NB4 (cell line): Measurements from ENCODE around the gene KLF3.

Experiments
- DNase-seq: peaks from one replicate; pipeline ENCODE4 v3.0.0; 2010; ENCODE audit warnings: low read depth
- H3K4me3 ChIP-seq: one replicate; pipeline ENCODE4 v1.5.1; 2011; ENCODE audit warnings: mild to moderate bottlenecking, low read depth, low read length, moderate library complexity
- MAX ChIP-seq: IDR thresholded peaks from 2 replicates; pipeline ENCODE4 v1.6.1; 2011; ENCODE audit warnings: low read depth, low read length
- MYC ChIP-seq: IDR thresholded peaks from 2 replicates; pipeline ENCODE4 v1.6.1; 2011; ENCODE audit warnings: low read depth, low read length
- POLR2A ChIP-seq: IDR thresholded peaks from 2 replicates; pipeline ENCODE4 v1.6.1; 2011; ENCODE audit warnings: mild to moderate bottlenecking; ENCODE audit not compliant: insufficient read length; ENCODE audit errors: extremely low read depth
- TF ChIP-seq, protein P1 (sequence below): IDR thresholded peaks from one replicate; pipeline ENCODE4 v1.5.1; 2012; ENCODE audit warnings: low read depth, low read length

Gene KLF3

DNA sequence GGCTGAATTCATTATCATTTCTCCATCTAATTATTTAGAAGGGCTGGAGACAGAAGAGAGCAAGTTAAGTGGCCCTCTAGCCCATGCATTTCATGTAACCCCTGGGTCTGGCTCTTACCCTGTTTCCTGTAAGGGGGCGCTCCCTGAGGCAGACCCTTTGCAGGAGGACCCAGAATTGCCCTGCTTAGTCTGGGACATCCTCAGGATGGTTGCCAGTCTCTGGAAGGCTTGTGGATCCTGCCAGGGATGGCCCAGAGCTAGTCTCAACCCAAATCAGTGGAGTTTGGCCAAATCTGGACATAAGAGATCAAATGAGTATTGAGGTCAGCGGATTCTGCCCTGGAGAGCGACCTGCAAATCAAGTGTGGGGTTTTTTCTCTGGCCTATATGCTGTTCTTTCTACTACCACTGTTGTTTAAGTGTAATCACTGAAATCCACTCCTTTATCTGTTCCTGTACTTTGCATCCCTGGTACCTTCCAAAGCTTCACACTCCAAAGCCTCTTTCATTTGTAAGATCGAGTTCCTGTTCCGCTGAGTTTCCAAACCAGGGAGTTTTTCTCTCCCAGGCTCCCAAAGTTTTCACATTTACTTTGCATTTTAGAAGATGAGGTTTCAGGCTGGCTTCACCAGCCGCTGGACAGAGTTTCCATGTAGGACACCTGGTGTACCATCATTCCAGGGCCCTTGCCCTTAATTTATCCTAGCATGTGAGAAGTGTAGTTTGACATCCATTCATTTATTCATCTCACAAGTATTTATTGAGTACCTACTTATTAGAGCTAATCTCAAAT is 6.3 kb downstream of the KLF3 start:
- TF ChIP-seq, protein P1, sequence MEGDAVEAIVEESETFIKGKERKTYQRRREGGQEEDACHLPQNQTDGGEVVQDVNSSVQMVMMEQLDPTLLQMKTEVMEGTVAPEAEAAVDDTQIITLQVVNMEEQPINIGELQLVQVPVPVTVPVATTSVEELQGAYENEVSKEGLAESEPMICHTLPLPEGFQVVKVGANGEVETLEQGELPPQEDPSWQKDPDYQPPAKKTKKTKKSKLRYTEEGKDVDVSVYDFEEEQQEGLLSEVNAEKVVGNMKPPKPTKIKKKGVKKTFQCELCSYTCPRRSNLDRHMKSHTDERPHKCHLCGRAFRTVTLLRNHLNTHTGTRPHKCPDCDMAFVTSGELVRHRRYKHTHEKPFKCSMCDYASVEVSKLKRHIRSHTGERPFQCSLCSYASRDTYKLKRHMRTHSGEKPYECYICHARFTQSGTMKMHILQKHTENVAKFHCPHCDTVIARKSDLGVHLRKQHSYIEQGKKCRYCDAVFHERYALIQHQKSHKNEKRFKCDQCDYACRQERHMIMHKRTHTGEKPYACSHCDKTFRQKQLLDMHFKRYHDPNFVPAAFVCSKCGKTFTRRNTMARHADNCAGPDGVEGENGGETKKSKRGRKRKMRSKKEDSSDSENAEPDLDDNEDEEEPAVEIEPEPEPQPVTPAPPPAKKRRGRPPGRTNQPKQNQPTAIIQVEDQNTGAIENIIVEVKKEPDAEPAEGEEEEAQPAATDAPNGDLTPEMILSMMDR = peak; percentile 5
- TF ChIP-seq POLR2A (no peak), MAX (no peak)
- H3K4me3 ChIP-seq = no peak overlapping the region
- DNase-seq = no peak

DNA sequence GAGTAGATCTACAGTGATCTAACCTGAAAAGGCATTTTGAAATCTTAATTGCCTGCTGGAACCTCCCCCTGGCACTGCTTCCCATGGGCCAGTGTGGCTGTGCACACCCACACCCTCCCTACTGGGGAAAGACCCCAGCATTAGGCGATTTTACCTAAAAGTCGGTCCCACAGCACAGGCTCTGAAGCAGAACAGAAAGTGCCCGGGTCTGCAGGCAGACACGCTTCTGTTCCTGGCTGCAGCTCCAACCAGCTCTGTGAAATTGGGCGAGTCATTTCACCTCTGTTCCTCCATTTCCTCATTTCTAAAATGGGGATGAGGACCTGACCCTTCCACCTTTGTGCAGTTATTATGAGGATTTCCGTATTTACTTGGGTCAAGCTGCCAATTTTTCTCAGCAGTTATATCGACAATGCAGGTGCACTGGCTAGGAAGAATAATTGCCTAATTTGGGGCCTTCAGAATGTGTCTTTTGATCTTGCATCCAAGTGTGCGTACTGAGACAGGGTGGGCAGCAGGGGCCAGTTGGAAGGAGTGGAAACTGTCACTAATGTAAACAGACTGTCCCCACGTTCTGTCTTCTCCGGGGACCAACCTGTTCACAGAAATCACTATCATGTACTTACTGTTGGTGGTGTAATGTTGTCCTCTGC is 7.1 kb downstream of the KLF3 start:
- peak; percentile 52 for DNase-seq
- no peak for TF ChIP-seq MAX
- TF ChIP-seq, protein P1 = no peak
- TF ChIP-seq POLR2A = no peak
- no peak for TF ChIP-seq MYC
- H3K4me3 ChIP-seq = no peak overlapping the region

GRCh38 chr4:38671592-38671940 is 7.6 kb downstream of the KLF3 start:
- TF ChIP-seq MYC = no peak
- TF ChIP-seq, protein P1 = no peak
- TF ChIP-seq POLR2A = no peak
- TF ChIP-seq MAX = no peak
- no peak overlapping the region for H3K4me3 ChIP-seq
- DNase-seq = no peak

DNA sequence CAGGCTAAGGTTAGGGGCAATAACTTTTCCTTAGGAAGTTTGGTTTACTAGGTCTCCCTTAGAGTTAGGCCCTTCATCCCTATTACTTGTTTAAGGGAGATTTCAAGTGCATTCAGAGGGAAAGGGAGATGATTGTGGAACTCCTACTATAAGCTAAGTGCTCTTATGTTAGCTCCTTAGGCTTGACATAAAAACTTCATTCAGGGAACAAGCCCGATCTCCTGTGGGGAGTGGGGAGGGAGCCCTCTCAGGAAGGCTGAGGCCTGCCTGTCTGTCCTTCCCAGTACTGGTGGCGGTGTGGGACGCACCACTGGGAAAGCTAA is 8.0 kb downstream of the KLF3 start:
- DNase-seq = no peak
- TF ChIP-seq MAX = no peak
- TF ChIP-seq POLR2A = no peak
- TF ChIP-seq, protein P1 = no peak
- no peak for TF ChIP-seq MYC
- H3K4me3 ChIP-seq = no peak overlapping the region

- DNase-seq = no peak
- TF ChIP-seq POLR2A = no peak
- TF ChIP-seq, protein P1 = no peak
- no peak for TF ChIP-seq MAX
- TF ChIP-seq MYC = no peak
- no peak overlapping the region for H3K4me3 ChIP-seq
Measured at GRCh38 chr4:38672397-38673129, 8.6 kb downstream of the KLF3 start.
